ENCODE data around the gene DRC1.
A peak's percentile ranks its signal among the peaks of the same experiment; 100 is the strongest.
"Not testable (repeated sequence)": the region's sequence is repeated elsewhere in the genome, so short reads cannot be mapped to it uniquely, and the experiment has no call there.

Gene DRC1

GRCh38 chr2:26401739-26402541 lies at the start of gene DRC1:
Gene DRC1 (plus strand): TSS chr2:26401920. CDS start chr2:26401990, 70 bp downstream.
- Histone ChIP-seq H3K9me3 (ENCODE audit: control insufficient read depth, insufficient read depth, low read depth, low read length) (no peaks in the 10 kb centered on the region), H3K4me1 (ENCODE audit: control insufficient read depth, insufficient read depth, low read length) (peaks cover 15% of the 10 kb centered on the region), H3K4me3 (ENCODE audit: low read depth, low read length) (peak within 1 kb of the TSS; percentile 71), H3K27ac (ENCODE audit: low read depth, low read length) (no peak within 1 kb of the TSS), H3K27me3 (ENCODE audit: control insufficient read depth, insufficient read depth, low read length) (no peaks in the 10 kb centered on the region), H3K9ac (ENCODE audit: low read length) (peak within 1 kb of the TSS; percentile 59), H3K36me3 (ENCODE audit: control insufficient read depth, insufficient read depth, low read length) (no peaks in the 10 kb centered on the region)

- peaks cover 2% of the 10 kb centered on the region; the same call in 1 of the 2 replicates for H3K9me3 ChIP-seq (ENCODE audit: control insufficient read depth, insufficient read depth, low read depth, low read length)
- H3K27ac ChIP-seq (ENCODE audit: low read depth, low read length), result no peak overlapping the region
- H3K36me3 ChIP-seq (ENCODE audit: control insufficient read depth, insufficient read depth, low read length), result peaks cover 7% of the 10 kb centered on the region
- no peaks in the 10 kb centered on the region for H3K27me3 ChIP-seq (ENCODE audit: control insufficient read depth, insufficient read depth, low read length)
- no peak overlapping the region for H3K4me3 ChIP-seq (ENCODE audit: low read depth, low read length)
- no peak overlapping the region for H3K9ac ChIP-seq (ENCODE audit: low read length)
- peaks cover 23% of the 10 kb centered on the region for H3K4me1 ChIP-seq (ENCODE audit: control insufficient read depth, insufficient read depth, low read length)
These were observed 48.8 kb upstream of the DRC1 start for GRCh38 chr2:26352892-26353291.

GRCh38 chr2:26354469-26354868 lies 47.3 kb upstream of the DRC1 start:
- H3K9me3 ChIP-seq (ENCODE audit: control insufficient read depth, insufficient read depth, low read depth, low read length); H3K36me3 ChIP-seq (ENCODE audit: control insufficient read depth, insufficient read depth, low read length); H3K9ac ChIP-seq (ENCODE audit: low read length); H3K27ac ChIP-seq (ENCODE audit: low read depth, low read length); H3K27me3 ChIP-seq (ENCODE audit: control insufficient read depth, insufficient read depth, low read length); H3K4me3 ChIP-seq (ENCODE audit: low read depth, low read length): not testable (repeated sequence)
- peaks cover 16% of the 10 kb centered on the region for H3K4me1 ChIP-seq (ENCODE audit: control insufficient read depth, insufficient read depth, low read length)

GRCh38 chr2:26355038-26355995 lies 46.4 kb upstream of the DRC1 start:
- H3K9ac ChIP-seq (ENCODE audit: low read length), result no peak overlapping the region
- H3K4me1 ChIP-seq (ENCODE audit: control insufficient read depth, insufficient read depth, low read length), result peaks cover 16% of the 10 kb centered on the region

GRCh38 chr2:26356111-26356510 lies 45.6 kb upstream of the DRC1 start:
- H3K9ac ChIP-seq (ENCODE audit: low read length), result no peak overlapping the region

More at GRCh38 chr2:26355038-26355995, 46.4 kb upstream of the DRC1 start:
- Histone ChIP-seq H3K27me3 (ENCODE audit: control insufficient read depth, insufficient read depth, low read length) (no peaks in the 10 kb centered on the region), H3K27ac (ENCODE audit: low read depth, low read length) (peak overlapping the region; percentile 12; the same call in 1 of the 2 replicates), H3K4me3 (ENCODE audit: low read depth, low read length) (no peak overlapping the region; the same call in 1 of the 2 replicates), H3K9me3 (ENCODE audit: control insufficient read depth, insufficient read depth, low read depth, low read length) (peaks cover 2% of the 10 kb centered on the region; the same call in 1 of the 2 replicates), H3K36me3 (ENCODE audit: control insufficient read depth, insufficient read depth, low read length) (peaks cover 7% of the 10 kb centered on the region)

GRCh38 chr2:26356771-26357170 lies 44.9 kb upstream of the DRC1 start:
- H3K9me3 ChIP-seq (ENCODE audit: control insufficient read depth, insufficient read depth, low read depth, low read length), result peaks cover 2% of the 10 kb centered on the region; the same call in 1 of the 2 replicates
- H3K27ac ChIP-seq (ENCODE audit: low read depth, low read length), result no peak overlapping the region
- H3K4me1 ChIP-seq (ENCODE audit: control insufficient read depth, insufficient read depth, low read length), result peaks cover 16% of the 10 kb centered on the region
- no peak overlapping the region for H3K9ac ChIP-seq (ENCODE audit: low read length)
- no peak overlapping the region for H3K4me3 ChIP-seq (ENCODE audit: low read depth, low read length)
- H3K36me3 ChIP-seq (ENCODE audit: control insufficient read depth, insufficient read depth, low read length), result peaks cover 9% of the 10 kb centered on the region
- no peaks in the 10 kb centered on the region for H3K27me3 ChIP-seq (ENCODE audit: control insufficient read depth, insufficient read depth, low read length)

More at GRCh38 chr2:26356111-26356510, 45.6 kb upstream of the DRC1 start:
- Histone ChIP-seq H3K9me3 (ENCODE audit: control insufficient read depth, insufficient read depth, low read depth, low read length) (peaks cover 2% of the 10 kb centered on the region; the same call in 1 of the 2 replicates), H3K36me3 (ENCODE audit: control insufficient read depth, insufficient read depth, low read length) (peaks cover 7% of the 10 kb centered on the region), H3K27me3 (ENCODE audit: control insufficient read depth, insufficient read depth, low read length) (no peaks in the 10 kb centered on the region), H3K4me3 (ENCODE audit: low read depth, low read length) (no peak overlapping the region), H3K27ac (ENCODE audit: low read depth, low read length) (peak overlapping the region; percentile 12; the same call in 1 of the 2 replicates), H3K4me1 (ENCODE audit: control insufficient read depth, insufficient read depth, low read length) (peaks cover 16% of the 10 kb centered on the region)

GRCh38 chr2:26359886-26360473 lies 41.7 kb upstream of the DRC1 start:
- Histone ChIP-seq H3K27me3 (ENCODE audit: control insufficient read depth, insufficient read depth, low read length) (no peaks in the 10 kb centered on the region), H3K4me3 (ENCODE audit: low read depth, low read length) (no peak overlapping the region), H3K27ac (ENCODE audit: low read depth, low read length) (no peak overlapping the region), H3K4me1 (ENCODE audit: control insufficient read depth, insufficient read depth, low read length) (peaks cover 14% of the 10 kb centered on the region), H3K36me3 (ENCODE audit: control insufficient read depth, insufficient read depth, low read length) (peaks cover 2% of the 10 kb centered on the region), H3K9me3 (ENCODE audit: control insufficient read depth, insufficient read depth, low read depth, low read length) (no peaks in the 10 kb centered on the region), H3K9ac (ENCODE audit: low read length) (no peak overlapping the region)

- H3K9ac ChIP-seq (ENCODE audit: low read length), result no peak overlapping the region
- H3K4me1 ChIP-seq (ENCODE audit: control insufficient read depth, insufficient read depth, low read length), result no peaks in the 10 kb centered on the region
- no peaks in the 10 kb centered on the region for H3K27me3 ChIP-seq (ENCODE audit: control insufficient read depth, insufficient read depth, low read length)
- H3K36me3 ChIP-seq (ENCODE audit: control insufficient read depth, insufficient read depth, low read length), result peaks cover 34% of the 10 kb centered on the region
- H3K4me3 ChIP-seq (ENCODE audit: low read depth, low read length), result no peak overlapping the region
- H3K27ac ChIP-seq (ENCODE audit: low read depth, low read length), result no peak overlapping the region
- H3K9me3 ChIP-seq (ENCODE audit: control insufficient read depth, insufficient read depth, low read depth, low read length), result no peaks in the 10 kb centered on the region
These were observed 38.4 kb upstream of the DRC1 start for GRCh38 chr2:26363323-26363722.

GRCh38 chr2:26363958-26364357 lies 37.8 kb upstream of the DRC1 start:
- peaks cover 37% of the 10 kb centered on the region for H3K36me3 ChIP-seq (ENCODE audit: control insufficient read depth, insufficient read depth, low read length)
- H3K4me1 ChIP-seq (ENCODE audit: control insufficient read depth, insufficient read depth, low read length), result no peaks in the 10 kb centered on the region
- H3K9ac ChIP-seq (ENCODE audit: low read length), result no peak overlapping the region
- no peak overlapping the region for H3K4me3 ChIP-seq (ENCODE audit: low read depth, low read length)
- H3K27ac ChIP-seq (ENCODE audit: low read depth, low read length), result no peak overlapping the region
- no peaks in the 10 kb centered on the region for H3K27me3 ChIP-seq (ENCODE audit: control insufficient read depth, insufficient read depth, low read length)
- H3K9me3 ChIP-seq (ENCODE audit: control insufficient read depth, insufficient read depth, low read depth, low read length), result no peaks in the 10 kb centered on the region

- no peak overlapping the region for H3K27ac ChIP-seq (ENCODE audit: low read depth, low read length)
These were observed 37.1 kb upstream of the DRC1 start for GRCh38 chr2:26364669-26365068.

More at GRCh38 chr2:26364669-26365068, 37.1 kb upstream of the DRC1 start:
- Histone ChIP-seq H3K4me1 (ENCODE audit: control insufficient read depth, insufficient read depth, low read length) (no peaks in the 10 kb centered on the region), H3K27me3 (ENCODE audit: control insufficient read depth, insufficient read depth, low read length) (no peaks in the 10 kb centered on the region), H3K9ac (ENCODE audit: low read length) (no peak overlapping the region), H3K9me3 (ENCODE audit: control insufficient read depth, insufficient read depth, low read depth, low read length) (no peaks in the 10 kb centered on the region), H3K36me3 (ENCODE audit: control insufficient read depth, insufficient read depth, low read length) (peaks cover 44% of the 10 kb centered on the region), H3K4me3 (ENCODE audit: low read depth, low read length) (no peak overlapping the region)
